ENCODE data around the gene IL1RN. TPM values are rescaled to one million over a fixed set of nuclear protein-coding genes. Genes with fewer than 3 reads are reported as not detected.
"Not testable (repeated sequence)": the region's sequence is repeated elsewhere in the genome, so short reads cannot be mapped to it uniquely, and the experiment has no call there.

Gene IL1RN, protein sequence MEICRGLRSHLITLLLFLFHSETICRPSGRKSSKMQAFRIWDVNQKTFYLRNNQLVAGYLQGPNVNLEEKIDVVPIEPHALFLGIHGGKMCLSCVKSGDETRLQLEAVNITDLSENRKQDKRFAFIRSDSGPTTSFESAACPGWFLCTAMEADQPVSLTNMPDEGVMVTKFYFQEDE
- total RNA-seq (2014; rRNA removed), result not detected in 2 replicates
- not detected for polyA plus RNA-seq (2012)

DNA sequence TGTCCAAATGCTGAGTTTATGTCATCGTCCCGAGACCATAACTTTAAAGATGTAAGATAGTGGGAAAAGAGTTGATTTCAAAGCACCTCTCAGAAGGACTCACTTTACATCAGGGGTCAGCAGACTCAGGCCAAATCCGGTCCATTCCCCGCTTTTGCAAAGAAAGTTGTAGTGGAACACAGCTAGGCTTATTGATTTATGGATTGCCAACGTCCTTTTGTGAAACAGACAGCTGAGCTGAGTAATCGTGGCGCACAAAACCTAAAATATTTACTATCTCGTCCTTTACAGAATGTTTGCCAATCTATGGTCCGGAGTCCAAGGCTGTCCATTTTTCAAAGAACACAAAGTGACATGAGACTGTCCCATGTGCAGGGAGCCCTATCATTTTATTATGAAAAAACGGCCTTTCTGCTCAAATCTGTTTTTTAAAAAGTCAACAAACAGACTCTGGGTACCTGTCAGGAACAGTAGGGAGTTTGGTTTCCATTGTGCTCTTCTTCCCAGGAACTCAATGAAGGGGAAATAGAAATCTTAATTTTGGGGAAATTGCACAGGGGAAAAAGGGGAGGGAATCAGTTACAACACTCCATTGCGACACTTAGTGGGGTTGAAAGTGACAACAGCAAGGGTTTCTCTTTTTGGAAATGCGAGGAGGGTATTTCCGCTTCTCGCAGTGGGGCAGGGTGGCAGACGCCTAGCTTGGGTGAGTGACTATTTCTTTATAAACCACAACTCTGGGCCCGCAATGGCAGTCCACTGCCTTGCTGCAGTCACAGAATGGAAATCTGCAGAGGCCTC is at the start of gene IL1RN:
IL1RN (plus strand) TSS at position 754 of the 801 bp plus-strand sequence; CDS start at position 781, 27 bp downstream.
- no peak for DNase-seq (ENCODE audit: low read depth)

DNA sequence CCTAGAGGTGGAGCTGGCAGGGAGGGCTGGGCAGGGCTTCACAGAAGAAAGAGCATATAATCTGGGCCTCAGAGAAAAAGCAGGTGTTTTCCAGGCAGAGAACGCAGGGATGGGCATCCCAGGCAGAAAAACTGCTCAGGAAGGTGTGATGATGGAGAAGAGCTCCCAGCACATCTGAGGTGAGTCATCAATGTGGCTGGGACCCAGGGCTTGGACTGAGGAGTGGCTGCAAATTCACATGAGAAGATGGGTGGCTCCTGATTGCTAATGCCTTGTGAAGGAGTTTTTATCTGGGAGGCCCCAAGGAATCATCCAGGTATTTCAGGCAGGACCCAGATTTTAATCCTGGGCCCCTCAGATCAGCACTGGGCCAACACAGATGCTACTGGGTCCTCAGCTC is 49.5 kb upstream of the IL1RN start:
- DNase-seq (ENCODE audit: low read depth), result peak; percentile 7

DNA sequence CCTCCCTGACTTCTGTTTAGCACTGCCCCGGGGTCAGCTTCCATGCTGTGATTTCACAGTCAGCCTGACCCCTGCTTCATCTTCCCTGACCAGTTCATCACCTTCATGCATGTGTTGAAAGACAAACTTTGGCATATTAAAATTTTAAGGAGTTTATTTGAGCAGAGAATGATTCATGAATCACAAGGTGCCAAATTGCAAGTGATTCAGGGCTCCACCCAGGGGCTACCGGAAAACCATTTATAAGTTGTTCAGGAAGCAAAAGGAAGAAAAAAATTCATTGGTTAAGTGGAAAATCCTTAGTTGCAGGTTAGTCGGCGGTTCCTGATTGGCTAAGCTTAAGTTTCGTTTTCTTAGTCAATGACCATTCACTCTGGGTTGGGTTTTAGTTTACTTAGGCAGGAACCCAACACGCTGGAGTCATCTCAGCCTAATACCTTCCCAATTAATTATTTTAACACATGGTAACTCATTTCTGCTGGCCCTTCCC is 49.0 kb upstream of the IL1RN start:
- DNase-seq (ENCODE audit: low read depth), result peak; percentile 36

DNA sequence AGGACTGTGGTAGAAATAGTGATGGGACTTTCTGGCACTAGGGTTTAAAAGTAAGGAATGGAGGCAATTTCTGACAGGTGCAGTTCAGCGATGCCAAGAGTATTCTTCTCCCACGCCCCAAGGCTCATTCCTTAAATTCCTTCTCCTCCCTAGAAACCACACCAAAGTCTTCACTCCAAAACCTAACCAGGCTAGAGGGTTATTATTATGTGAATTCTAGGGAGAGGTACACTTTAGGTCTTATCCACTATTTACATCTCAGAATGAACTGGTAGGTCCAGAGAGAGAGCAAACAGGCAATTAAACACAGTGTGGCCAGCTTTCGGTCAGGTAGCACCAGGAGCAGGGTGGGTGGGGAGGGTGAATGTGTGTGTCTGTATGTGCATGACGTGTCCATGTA is 48.3 kb upstream of the IL1RN start:
- DNase-seq (ENCODE audit: low read depth), result peak; percentile 55

DNA sequence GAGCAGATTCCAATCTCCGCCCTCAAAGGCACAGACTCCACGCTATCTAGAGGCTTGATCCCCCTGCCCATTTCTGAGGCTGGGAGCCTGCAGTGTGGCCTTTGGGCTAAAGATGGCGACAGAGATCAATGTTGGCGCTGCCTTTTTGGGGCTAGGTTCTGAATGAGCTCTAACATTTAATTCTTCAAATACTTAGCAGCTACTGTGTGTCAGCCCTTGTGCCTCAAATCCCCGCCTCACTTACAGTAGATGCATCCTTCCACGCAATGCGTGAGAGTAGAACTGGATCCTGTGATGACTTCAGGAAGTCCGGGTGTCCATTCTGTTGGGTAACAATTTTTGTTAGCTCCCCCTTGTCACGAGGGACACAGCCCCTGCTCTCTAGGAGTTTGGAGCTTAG is 47.3 kb upstream of the IL1RN start:
- peak; percentile 14 for DNase-seq (ENCODE audit: low read depth)

DNA sequence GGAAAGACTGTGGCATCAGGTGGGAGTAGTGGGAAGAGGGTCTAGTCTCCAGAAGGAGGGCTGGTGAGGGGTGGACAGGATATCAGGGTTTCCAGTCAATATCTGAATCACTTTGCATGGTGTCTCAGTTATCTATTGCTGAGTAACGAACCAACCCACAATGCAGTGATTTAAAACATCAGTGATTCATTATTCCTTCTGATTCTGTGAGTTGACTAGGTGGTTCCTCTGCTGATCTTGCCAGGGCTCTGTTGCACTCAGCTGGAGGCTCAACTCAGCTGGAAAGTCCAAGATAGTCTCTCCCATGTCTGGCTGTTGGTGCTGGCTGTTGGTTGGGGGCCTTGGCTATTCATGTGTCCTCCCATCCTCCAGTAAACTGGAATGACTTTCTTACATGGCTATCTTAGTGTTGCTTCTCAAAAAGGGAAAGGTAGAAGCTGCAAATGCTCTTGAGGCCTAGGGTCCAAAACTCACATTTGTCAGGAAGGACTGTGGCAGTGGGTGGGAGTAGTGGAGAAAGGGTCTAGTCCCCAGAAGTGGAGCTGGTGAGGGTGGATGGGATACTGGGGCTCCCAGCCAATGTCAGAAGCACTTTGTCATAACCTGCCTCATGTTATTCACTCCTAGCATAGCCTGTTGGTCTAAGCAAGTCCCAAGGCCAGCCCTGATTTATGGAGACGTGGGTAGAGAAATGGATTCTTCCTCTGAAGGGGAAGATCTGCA is 45.7 kb upstream of the IL1RN start:
- DNase-seq (ENCODE audit: low read depth), result no peak

DNA sequence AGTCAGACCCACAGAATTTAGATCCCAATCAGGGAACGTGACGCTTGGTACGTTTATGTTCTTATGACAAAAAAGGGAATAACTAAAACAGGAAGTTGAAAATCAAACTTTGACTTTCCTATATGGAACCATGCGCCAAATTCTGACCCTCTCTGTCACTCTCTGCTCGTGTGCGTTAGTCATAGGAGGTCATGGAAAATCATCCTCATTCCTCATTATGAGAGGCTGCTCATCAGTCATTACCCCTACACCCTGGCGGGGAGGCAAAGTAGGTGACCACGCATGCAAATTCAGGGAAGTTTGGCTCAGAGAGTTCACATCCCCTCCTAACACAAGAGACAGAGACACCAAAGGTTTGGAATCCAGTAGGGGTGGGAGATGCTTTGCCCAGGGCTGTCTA is 44.1 kb upstream of the IL1RN start:
- DNase-seq (ENCODE audit: low read depth), result no peak

DNA sequence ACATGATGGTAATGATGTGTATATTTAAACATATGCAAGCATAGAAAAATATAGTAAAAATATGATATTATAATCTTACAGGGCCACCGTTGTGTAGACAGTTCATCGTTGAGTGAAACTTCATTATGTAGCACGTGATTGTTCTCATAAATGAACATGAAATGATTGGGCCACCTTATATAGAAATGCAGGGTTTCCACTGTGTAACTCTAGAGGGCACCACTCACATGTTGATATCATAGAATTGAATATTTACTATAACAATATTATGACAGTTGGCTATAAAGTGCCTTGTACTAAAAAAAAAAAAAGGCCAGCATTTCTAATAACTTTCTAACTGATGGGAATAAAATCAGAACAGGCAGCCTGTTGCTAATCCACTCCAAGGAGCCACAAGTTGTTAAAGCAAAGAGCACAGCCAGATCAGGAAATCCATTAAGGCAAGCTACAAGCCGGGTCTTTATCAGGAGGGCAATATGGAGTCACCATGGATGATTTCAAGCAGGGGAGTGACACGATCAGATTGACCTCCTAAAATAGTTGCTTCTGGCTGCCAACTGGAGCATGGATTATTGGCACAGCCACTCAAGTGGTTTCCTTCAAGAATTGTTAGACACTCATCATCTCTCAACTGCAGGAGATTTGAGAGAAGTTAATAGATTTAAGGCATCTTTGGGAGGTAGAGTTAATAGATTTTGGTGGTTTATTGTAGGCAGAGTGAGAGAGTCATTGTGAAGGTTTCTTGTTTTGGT is 43.0 kb upstream of the IL1RN start:
- DNase-seq (ENCODE audit: low read depth), result peak; percentile 8

DNA sequence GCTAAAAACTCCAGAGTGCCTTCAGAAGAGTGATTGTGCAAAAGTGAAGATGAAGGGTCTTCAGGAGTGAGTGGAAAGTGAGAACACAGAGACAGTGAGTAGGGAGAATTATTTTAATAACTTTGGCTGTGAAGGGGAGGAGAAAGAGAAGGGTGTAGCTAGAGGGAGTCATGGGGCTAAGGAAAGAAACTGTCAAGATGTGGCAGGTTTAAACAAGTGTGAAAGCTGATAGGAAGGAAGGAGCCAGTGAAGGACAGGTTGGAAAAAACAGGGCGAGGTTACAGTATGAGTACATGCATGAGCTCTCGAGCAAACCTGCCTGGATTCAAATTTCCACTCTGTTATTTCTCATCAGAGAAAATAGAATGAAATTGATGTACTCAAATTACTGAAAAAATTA is 41.9 kb upstream of the IL1RN start:
- no peak for DNase-seq (ENCODE audit: low read depth)

DNA sequence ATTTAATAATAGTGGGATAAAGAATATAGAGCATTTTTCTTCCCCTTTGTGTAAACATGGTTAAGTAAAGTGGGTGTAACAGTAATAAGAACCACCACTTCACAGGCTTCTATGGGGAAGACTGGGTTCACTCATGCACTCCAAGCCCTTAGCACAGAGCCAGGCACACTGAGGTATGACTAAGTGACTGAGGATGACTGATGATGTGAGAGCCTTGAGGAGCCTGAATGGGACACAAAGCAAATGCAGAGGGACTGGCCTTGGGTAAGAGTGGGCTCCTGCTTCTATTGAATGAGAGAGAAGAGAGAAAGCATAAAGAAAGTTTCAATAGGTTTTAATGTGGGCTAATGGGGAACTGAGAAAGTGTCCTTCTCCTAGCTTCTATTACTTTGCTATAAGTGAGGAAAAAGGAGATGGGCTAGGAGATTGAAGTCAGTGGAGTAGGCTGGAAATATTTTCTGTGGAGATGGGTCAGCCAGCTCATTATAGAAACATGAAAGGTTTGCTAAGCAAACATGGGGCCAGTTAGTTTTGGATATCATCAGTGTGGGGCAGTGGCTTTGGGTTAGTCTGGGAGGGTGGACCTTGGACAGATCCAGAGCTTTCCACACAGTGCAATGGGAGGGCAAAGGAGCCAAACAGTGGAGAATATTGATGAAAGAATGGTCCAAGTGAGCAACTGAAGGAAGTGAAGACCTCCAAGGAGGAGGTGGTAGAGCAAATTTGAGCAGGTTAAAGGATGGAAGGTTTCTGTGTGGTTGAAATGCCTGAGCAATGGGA is 39.0 kb upstream of the IL1RN start:
- DNase-seq (ENCODE audit: low read depth), result no peak

DNA sequence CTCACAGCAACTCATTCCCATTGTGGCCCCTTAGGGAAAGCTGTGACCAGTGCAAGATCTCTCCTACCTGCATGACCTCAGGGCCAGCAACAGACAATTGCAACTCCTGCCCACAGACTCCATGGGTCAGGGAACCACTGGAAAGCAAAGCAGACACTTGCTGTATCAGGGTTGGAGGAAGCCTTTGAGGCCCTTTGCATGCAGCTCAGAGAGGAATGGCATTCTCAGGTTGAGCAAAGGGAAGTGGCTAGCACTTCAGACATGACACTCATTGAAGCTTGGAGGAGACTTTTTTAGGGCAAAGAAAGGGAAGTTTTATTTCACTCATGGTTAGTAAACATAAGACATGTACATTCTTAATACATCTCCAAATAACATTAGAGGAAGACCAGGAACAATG is 37.5 kb upstream of the IL1RN start:
- no peak for DNase-seq (ENCODE audit: low read depth)

DNA sequence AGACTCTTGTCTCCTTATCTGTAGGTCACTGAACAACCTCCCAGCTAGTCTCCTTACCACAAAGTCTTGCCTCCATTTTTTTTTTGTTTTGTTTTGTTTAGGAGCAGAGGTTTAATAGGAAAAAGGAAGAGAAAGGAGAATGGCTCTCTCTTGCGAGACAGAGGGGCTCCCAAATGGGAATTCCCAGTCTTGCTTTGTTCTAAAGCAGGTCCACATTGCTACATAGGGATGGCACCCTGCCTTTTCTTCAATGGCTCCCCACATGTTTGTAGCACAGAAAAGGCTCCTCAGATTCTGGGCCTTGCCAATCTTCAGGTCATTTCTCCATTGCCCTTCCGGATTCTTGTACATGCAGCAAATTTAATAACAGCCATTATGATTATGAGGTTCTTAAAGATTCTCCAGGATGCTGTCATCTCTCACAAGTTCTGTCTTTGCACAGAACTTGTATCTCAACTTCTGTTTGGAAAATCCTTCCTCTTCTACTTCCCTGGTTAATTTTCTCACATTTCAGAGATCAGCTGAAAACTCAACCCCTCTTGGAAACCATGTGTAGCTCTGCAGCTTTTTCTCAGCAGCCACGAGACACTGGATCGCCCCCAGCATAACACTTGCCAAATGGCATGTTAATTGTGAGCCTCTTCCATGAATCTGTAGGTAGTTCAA is 36.0 kb upstream of the IL1RN start:
- DNase-seq (ENCODE audit: low read depth), result no peak

DNA sequence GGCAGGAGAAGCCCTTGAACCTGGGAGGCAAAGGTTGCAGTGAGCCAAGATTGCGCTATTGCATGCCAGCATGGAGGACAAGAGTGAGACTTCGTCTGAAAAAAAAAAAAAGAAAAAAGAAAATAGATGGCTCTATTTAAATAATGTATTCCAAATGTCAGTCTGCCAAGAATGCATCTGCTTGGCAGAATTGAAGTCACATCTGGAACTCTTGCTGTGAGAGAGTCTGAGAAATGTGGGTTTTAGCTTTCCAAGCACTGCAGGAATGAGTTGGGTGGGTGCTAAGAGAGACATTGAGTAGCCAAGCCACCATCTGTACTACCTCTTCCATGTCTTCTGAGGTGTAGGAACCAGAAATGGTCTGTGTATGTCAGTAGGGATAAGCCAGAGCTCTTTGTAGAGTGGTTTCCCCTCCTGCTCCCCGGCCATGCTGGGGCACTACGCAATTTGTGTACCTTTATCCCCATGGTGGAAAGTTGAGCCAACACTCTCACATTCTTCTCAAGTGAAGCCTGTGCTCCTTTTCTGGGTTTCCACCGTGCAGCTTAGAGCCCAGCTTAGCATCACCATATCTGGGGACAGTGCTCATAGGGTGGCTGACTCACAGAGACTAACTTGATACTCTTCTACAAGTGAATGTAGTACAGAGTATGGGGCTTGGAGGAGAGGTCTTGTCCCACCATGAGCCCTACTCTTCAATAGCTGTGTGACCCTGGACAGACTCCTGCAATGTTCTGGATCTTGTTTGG is 34.4 kb upstream of the IL1RN start:
- DNase-seq (ENCODE audit: low read depth), result no peak

DNA sequence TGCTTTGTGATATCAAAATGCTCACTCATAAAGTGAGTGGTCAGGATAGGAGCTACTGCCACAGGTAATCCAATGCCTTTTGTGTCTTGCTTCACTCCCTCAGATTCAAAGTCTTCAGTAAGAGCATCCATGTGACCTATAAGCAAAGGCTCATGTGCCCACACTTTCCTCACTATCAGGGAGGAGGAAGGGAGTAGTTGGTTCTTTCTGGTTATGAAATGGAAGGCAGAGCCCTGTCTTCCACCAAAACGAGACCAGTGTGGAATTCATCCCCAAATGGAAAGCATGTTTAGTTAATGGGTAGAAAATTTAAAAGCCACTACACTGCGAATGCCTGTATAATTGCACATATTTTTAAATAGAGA is 33.8 kb upstream of the IL1RN start:
- DNase-seq (ENCODE audit: low read depth), result no peak

DNA sequence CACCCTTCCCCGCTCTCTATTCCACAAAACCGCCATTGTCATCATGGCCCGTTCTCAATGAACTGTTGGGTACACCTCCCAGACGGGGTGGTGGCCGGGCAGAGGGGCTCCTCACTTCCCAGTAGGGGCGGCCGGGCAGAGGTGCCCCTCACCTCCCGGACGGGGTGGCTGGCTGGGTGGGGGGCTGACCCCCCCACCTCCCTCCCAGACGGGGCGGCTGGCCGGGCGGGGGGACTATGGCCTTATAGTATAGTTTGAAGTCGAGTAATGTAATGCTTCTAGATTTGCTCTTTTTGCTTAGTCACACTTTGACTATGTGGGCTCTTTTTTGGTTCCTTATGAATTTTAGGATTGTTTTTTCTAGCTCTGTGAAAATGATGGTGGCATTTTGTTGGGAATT is 31.1 kb upstream of the IL1RN start:
- not testable (repeated sequence) for DNase-seq (ENCODE audit: low read depth)

DNA sequence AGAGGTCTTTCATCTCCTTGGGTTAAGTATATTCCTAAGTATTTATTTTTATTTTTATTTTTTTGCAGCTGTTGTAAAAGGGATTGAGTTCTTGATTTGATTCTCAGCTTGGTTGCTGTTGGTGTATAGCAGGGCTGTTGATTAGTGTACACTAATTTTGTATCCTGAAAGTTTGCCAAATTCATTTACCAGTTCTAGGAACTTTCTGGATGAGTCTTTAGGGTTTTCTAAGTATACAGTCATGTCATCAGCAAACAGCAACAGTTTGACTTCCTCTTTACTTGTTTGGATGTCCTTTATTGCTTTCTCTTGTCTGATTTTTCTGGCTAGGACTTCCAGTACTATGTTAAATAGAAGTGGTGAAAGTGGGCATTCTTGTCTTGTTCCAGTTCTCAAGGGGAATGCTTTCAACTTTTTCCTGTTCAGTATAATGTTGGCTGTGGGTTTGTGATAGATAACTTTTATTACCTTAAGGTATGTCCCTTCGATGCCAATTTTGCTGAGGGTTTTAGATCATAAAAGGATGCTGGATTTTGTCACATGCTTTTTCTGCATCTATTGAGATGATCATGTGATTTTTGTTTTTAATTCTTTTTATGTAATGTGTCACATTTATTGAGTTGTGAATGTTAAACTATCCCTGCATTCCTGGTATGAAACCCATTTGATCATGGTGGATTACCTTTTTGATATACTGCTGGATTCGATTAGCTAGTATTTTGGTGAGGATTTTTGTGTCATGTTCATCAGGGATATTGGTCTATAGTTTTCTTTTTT is 30.4 kb upstream of the IL1RN start:
- DNase-seq (ENCODE audit: low read depth), result not testable (repeated sequence)

DNA sequence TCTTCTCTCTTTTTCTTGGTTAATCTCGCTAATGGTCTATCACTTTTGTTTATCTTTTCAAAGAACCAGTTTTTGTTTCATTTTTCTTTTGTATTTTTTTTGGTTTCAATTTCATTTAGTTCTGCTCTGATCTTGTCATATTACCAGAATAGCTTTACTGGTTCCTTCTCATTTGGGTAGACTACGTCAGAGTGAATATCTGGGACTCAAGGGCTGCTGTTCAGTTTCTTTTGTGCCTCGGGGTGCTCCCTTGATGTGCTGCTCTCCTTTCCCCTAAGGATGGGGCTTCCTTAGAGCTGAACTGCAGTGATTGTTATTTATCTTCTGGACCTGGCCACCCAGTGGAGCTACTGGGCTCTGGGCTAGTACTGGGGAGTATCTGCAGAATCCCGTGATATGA is 29.4 kb upstream of the IL1RN start:
- DNase-seq (ENCODE audit: low read depth), result no peak

DNA sequence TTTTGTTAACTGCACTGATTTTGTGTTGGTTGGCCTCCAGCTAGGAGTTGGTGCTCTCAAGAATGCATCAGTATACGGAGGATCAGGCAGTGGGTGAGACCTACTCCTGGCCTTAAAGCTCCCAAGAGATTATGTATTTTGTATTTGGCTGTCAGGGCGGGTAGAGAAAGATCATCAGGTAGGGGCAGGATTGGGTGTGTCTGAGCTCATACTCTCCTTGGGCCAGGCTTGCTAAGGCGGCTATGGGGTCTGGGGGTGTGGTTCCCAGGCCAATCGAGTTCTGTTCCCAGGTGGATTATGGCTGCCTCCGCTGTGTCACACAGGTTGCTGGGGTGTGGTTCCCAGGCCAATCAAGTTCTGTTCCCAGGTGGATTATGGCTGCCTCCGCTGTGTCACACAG is 28.9 kb upstream of the IL1RN start:
- no peak for DNase-seq (ENCODE audit: low read depth)

DNA sequence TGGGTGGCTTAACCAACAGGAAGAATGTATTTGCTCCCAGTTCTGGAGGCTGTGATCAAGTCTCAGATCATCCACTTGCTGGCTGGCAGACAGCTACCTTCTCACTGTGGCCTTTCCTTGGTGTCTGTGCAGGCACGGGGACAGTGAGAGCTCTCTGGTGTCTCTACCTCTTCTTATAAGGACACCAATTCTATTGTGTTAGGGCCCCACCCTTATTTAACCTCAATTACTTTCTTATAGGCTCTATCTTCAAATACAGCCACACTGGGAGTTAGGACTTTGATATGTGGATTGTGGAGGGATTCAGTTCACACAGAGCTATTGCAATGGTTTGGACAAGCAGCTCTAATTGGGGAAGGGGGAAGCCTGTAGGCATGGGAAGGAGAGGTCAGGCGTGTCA is 25.3 kb upstream of the IL1RN start:
- no peak for DNase-seq (ENCODE audit: low read depth)
